IMR-90 (cell line): Measurements from ENCODE around the gene LIX1. TPM values are rescaled to one million over a fixed set of nuclear protein-coding genes. Genes with fewer than 3 reads are reported as not detected.

Experiments used
- ATAC-seq: fragments of 200-7000 bp; cut with Tn5 transposase; 2 replicates; pipeline ENCODE4 v1.9.1; 2020; ENCODE audit warnings: low read depth, mild to moderate bottlenecking, moderate library complexity
- BruUV-seq: library from RNA; stranded (reverse); fragments of 400-500 nt; replicated peaks from 2 replicates; lab custom pipeline; 2021; lab: Mats Ljungman, UMichigan
- CTCF ChIA-PET: fragments of 300-600 bp; formaldehyde crosslinking; extraction: SDS; loops from one replicate; lab custom pipeline; 2021; ENCODE audit warnings: antibody characterized with exemption; lab: Yijun Ruan, JAX
- POLR2A ChIA-PET: fragments of 300-600 bp; sonication (Branson Sonifier 250); formaldehyde crosslinking; loops from one replicate; lab custom pipeline; 2022; ENCODE audit warnings: antibody characterized with exemption; ENCODE audit not compliant: unreplicated experiment; lab: Charles Lee
- DNase-seq: peaks from one replicate; pipeline ENCODE4 v3.0.0; 2013
- H2AFZ ChIP-seq: replicated peaks from 2 replicates; pipeline ENCODE3; 2013; ENCODE audit warnings: low read length, mild to moderate bottlenecking; ENCODE audit not compliant: poor library complexity
- H2AK5ac ChIP-seq: 2 replicates; pipeline ENCODE4 v1.6.1; 2013; ENCODE audit warnings: low read depth, low read length, inconsistent platforms
- H2AK9ac ChIP-seq: replicated peaks from 2 replicates; pipeline ENCODE3; 2013; ENCODE audit warnings: mild to moderate bottlenecking, low read depth, low read length, moderate library complexity; ENCODE audit not compliant: poor library complexity
- H2BK120ac ChIP-seq: 2 replicates; pipeline ENCODE4 v1.6.1; 2013; ENCODE audit warnings: low read depth, low read length, inconsistent platforms
- H2BK15ac ChIP-seq: 3 replicates; pipeline ENCODE4 v1.6.1; 2013; ENCODE audit warnings: low read depth, low read length, inconsistent platforms
- H2BK20ac ChIP-seq: 2 replicates; pipeline ENCODE4 v1.6.1; 2013; ENCODE audit warnings: low read depth, mild to moderate bottlenecking, inconsistent platforms, low read length, moderate library complexity
- H2BK5ac ChIP-seq: 2 replicates; pipeline ENCODE4 v1.6.1; 2013; ENCODE audit warnings: mild to moderate bottlenecking, low read depth, low read length, inconsistent platforms; ENCODE audit not compliant: poor library complexity, severe bottlenecking
- H3K14ac ChIP-seq: replicated peaks from 2 replicates; pipeline ENCODE4 v1.6.1; 2013; ENCODE audit warnings: low read depth, low read length, inconsistent platforms
- H3K18ac ChIP-seq: 2 replicates; pipeline ENCODE4 v1.6.1; 2013; ENCODE audit warnings: low read depth, low read length, control low read depth
- H3K23ac ChIP-seq: 2 replicates; pipeline ENCODE4 v1.6.1; 2013; ENCODE audit warnings: low read depth, low read length, inconsistent platforms
- H3K27ac ChIP-seq: 2 replicates; pipeline ENCODE4 v1.5.1; 2013; ENCODE audit warnings: mild to moderate bottlenecking, control low read depth, low read length; ENCODE audit not compliant: insufficient read depth
- H3K27me3 ChIP-seq: 2 replicates; pipeline ENCODE4 v1.6.1; 2013; ENCODE audit warnings: low read length; ENCODE audit not compliant: control insufficient read depth, insufficient read depth
- H3K36me3 ChIP-seq: 2 replicates; pipeline ENCODE4 v1.6.1; 2013; ENCODE audit warnings: low read length, mixed read lengths; ENCODE audit not compliant: control insufficient read depth, insufficient read depth
- H3K4ac ChIP-seq: 2 replicates; pipeline ENCODE4 v1.6.1; 2013; ENCODE audit warnings: low read depth, low read length, inconsistent platforms
- H3K4me1 ChIP-seq: 2 replicates; pipeline ENCODE4 v1.6.1; 2013; ENCODE audit warnings: low read length, mixed read lengths; ENCODE audit not compliant: control insufficient read depth, insufficient read depth
- H3K4me2 ChIP-seq: 2 replicates; pipeline ENCODE4 v1.6.1; 2013; ENCODE audit warnings: low read depth, mild to moderate bottlenecking, control low read depth, low read length, moderate library complexity
- H3K4me3 ChIP-seq: 2 replicates; pipeline ENCODE4 v1.5.1; 2013; ENCODE audit warnings: low read depth, mild to moderate bottlenecking, control low read depth, low read length, moderate library complexity; ENCODE audit not compliant: insufficient read depth
- H3K56ac ChIP-seq: 2 replicates; pipeline ENCODE4 v1.6.1; 2013; ENCODE audit warnings: low read length, inconsistent platforms; ENCODE audit not compliant: insufficient read depth; ENCODE audit errors: extremely low read depth
- H3K79me1 ChIP-seq, 2 experiments: 2 replicates each; pipeline ENCODE4 v1.6.1; 2013; ENCODE audit warnings: low read length in 2 of 2, inconsistent platforms in 1 of 2, low read depth in 1 of 2
- H3K9ac ChIP-seq: 2 replicates; pipeline ENCODE4 v1.6.1; 2013; ENCODE audit warnings: low read depth, low read length, control low read depth
- H3K9me1 ChIP-seq: 2 replicates; pipeline ENCODE4 v1.6.1; 2013; ENCODE audit warnings: low read length, inconsistent platforms; ENCODE audit not compliant: insufficient read depth
- H3K9me3 ChIP-seq: 2 replicates; pipeline ENCODE4 v1.6.1; 2013; ENCODE audit warnings: low read length; ENCODE audit not compliant: control insufficient read depth, insufficient read depth
- H4K20me1 ChIP-seq: 2 replicates; pipeline ENCODE4 v1.6.1; 2013; ENCODE audit warnings: low read length, inconsistent platforms; ENCODE audit not compliant: insufficient read depth
- H4K5ac ChIP-seq: 2 replicates; pipeline ENCODE4 v1.6.1; 2013; ENCODE audit warnings: mild to moderate bottlenecking, low read depth, low read length, control low read depth
- H4K8ac ChIP-seq, 2 experiments: 2 replicates each; pipeline ENCODE4 v1.6.1; 2013; ENCODE audit warnings: low read depth in 2 of 2, low read length in 2 of 2, control low read depth in 1 of 2, inconsistent platforms in 1 of 2
- H4K91ac ChIP-seq: 2 replicates; pipeline ENCODE4 v1.6.1; 2013; ENCODE audit warnings: low read depth, low read length, inconsistent platforms; ENCODE audit not compliant: insufficient read depth
- BHLHE40 ChIP-seq: fragments of 150-350 bp; IDR thresholded peaks from 2 replicates; pipeline ENCODE4 v1.6.1; 2016; ENCODE audit warnings: mild to moderate bottlenecking, low read depth, low read length
- CEBPB ChIP-seq: IDR thresholded peaks from 2 replicates; pipeline ENCODE4 v1.6.1; 2012; ENCODE audit warnings: low read depth, low read length, improper control_type of control experiment
- CHD1 ChIP-seq: IDR thresholded peaks from 2 replicates; pipeline ENCODE4 v1.6.1; 2012; ENCODE audit warnings: low read depth, low read length, improper control_type of control experiment
- CTCF ChIP-seq: conservative IDR thresholded peaks from 2 replicates; pipeline ENCODE4 v1.5.1; 2012; ENCODE audit warnings: mild to moderate bottlenecking, low read depth, low read length, improper control_type of control experiment
- ELK1 ChIP-seq: fragments of 150-350 bp; IDR thresholded peaks from 2 replicates; pipeline ENCODE4 v1.6.1; 2016; ENCODE audit warnings: low read depth, mild to moderate bottlenecking, low read length, moderate library complexity, borderline replicate concordance
- FOS ChIP-seq: fragments of 150-350 bp; IDR thresholded peaks from 2 replicates; pipeline ENCODE4 v1.6.1; 2016; ENCODE audit warnings: low read depth, low read length
- MAFK ChIP-seq: IDR thresholded peaks from 2 replicates; pipeline ENCODE4 v1.6.1; 2012; ENCODE audit warnings: low read depth, low read length, improper control_type of control experiment
- MAZ ChIP-seq: IDR thresholded peaks from 2 replicates; pipeline ENCODE4 v1.6.1; 2012; ENCODE audit warnings: low read depth, mild to moderate bottlenecking, low read length, improper control_type of control experiment, moderate library complexity, borderline replicate concordance
- MXI1 ChIP-seq: IDR thresholded peaks from 2 replicates; pipeline ENCODE4 v1.6.1; 2012; ENCODE audit warnings: low read depth, mild to moderate bottlenecking, low read length, moderate library complexity, borderline replicate concordance
- NFE2L2 ChIP-seq: fragments of 150-350 bp; IDR thresholded peaks from 2 replicates; pipeline ENCODE4 v1.6.1; 2016; ENCODE audit warnings: low read depth, mild to moderate bottlenecking, low read length
- POLR2A ChIP-seq: IDR thresholded peaks from 2 replicates; pipeline ENCODE4 v1.6.1; 2012; ENCODE audit warnings: mild to moderate bottlenecking, low read depth, low read length
- RAD21 ChIP-seq: IDR thresholded peaks from 2 replicates; pipeline ENCODE4 v1.6.1; 2012; ENCODE audit warnings: low read length, improper control_type of control experiment
- RCOR1 ChIP-seq: IDR thresholded peaks from 2 replicates; pipeline ENCODE4 v1.6.1; 2012; ENCODE audit warnings: mild to moderate bottlenecking, low read length, improper control_type of control experiment; ENCODE audit not compliant: insufficient replicate concordance
- RFX5 ChIP-seq: IDR thresholded peaks from 2 replicates; pipeline ENCODE4 v1.8.0; 2012; ENCODE audit warnings: low read depth, mild to moderate bottlenecking, low read length, moderate library complexity
- SMC3 ChIP-seq: fragments of 150-350 bp; IDR thresholded peaks from 2 replicates; pipeline ENCODE4 v1.6.1; 2016; ENCODE audit warnings: low read depth, mild to moderate bottlenecking, antibody characterized with exemption, low read length, moderate library complexity
- WGBS, 2 experiments: methylation state at CpG; one replicate each; pipeline versions ENCODE4 v1.1.5 to v1.1.7; 2013; ENCODE audit warnings: missing lambda C conversion rate in 2 of 2; ENCODE audit not compliant: insufficient read length in 1 of 2; ENCODE audit errors: extremely low coverage in 2 of 2; 5-methylcytosine and 5-hydroxymethylcytosine counted together
- dilution Hi-C: fragments of 300-500 bp; cut with HindIII; formaldehyde crosslinking; loops from one replicate; pipeline ENCODE4 v1.14.3; 2018; ENCODE audit warnings: low sequenced_read_pairs; ENCODE audit not compliant: unreplicated experiment
- in situ Hi-C: fragments of 300-500 bp; cut with MboI; formaldehyde crosslinking; loops from 3 replicates; pipeline ENCODE4 v1.14.3; 2019; ENCODE audit warnings: low sequenced_read_pairs, inconsistent platforms, mixed read lengths
- intact Hi-C: fragments of 100-400 bp; cut with micrococcal nuclease; formaldehyde crosslinking; loops from 2 replicates; pipeline ENCODE4 v1.10.0; 2022
- polyA plus RNA-seq, 3 experiments: library from polyadenylated mRNA; depleted of rRNA; stranded (reverse); fragments of >200 nt; gene quantifications; 2 replicates each; pipeline ENCODE4 v1.2.3, GENCODE V29; 2012; ENCODE audit warnings: low replicate concordance in 1 of 3
- total RNA-seq: library from RNA; depleted of rRNA; stranded (reverse); fragments of >200 nt; gene quantifications from 2 replicates; pipeline ENCODE4 v1.2.3, GENCODE V29; 2012
- TF ChIP-seq, protein P1 (sequence below): fragments of 150-350 bp; IDR thresholded peaks from 2 replicates; pipeline ENCODE4 v1.6.1; 2017; ENCODE audit warnings: mild to moderate bottlenecking, antibody characterized with exemption, low read length, low read depth

The LIX1 gene
- total and polyA plus RNA-seq, 2 of the 4 experiments (the other 2 are of a cell fraction) = not detected

GRCh38 chr5:97163790-97164285 lies 21.4 kb upstream of the LIX1 start:
- POLR2A ChIA-PET = no interaction called here

More at GRCh38 chr5:97163790-97164285, 21.4 kb upstream of the LIX1 start:
- Histone ChIP-seq H4K5ac (no peak overlapping the region), H3K27ac (no peak overlapping the region), H3K9me3 (no peaks in the 10 kb centered on the region), H2BK20ac (no peak overlapping the region), H3K4me2 (no peak overlapping the region), H3K4me1 (no peaks in the 10 kb centered on the region), H4K8ac (no peak overlapping the region), H3K23ac (no peak overlapping the region), H3K9ac (no peak overlapping the region), H3K14ac (no peak overlapping the region), H3K9me1 (no peaks in the 10 kb centered on the region), H2BK120ac (no peak overlapping the region), H2AK5ac (no peak overlapping the region), H3K56ac (no peak overlapping the region), H4K20me1 (no peaks in the 10 kb centered on the region), H3K4ac (no peak overlapping the region), H2AK9ac (no peak overlapping the region), H2BK5ac (no peak overlapping the region), H3K18ac (no peak overlapping the region), H2BK15ac (no peak overlapping the region), H3K36me3 (peaks cover 9% of the 10 kb centered on the region), H3K4me3 (no peak overlapping the region), H4K91ac (no peak overlapping the region), H3K27me3 (no peaks in the 10 kb centered on the region), H2AFZ (no peak overlapping the region), H3K79me1 (peaks cover 0 to 3% of the 10 kb centered on the region in 2 experiments; a peak in 1 of 4 replicates)
- intact Hi-C loops (loop anchor here (2.0 to 5.0 kb wide), 2 partner anchors 537 to 1663 kb away; no protein-coding TSS in a partner anchor), in situ Hi-C loops (loop anchor here (5.0 to 25.0 kb wide), 3 partner anchors 292 to 552 kb away; no protein-coding TSS in a partner anchor), dilution Hi-C loops (loop anchor here (25.0 kb wide), 2 partner anchors 277 to 377 kb away; partner anchors contain the start of gene ERAP2)
- no peak for ATAC-seq
- no peak for TF ChIP-seq CTCF
- no peak for TF ChIP-seq MAZ
- no peak for TF ChIP-seq RFX5
- TF ChIP-seq RAD21 = no peak
- TF ChIP-seq FOS = no peak
- no peak for TF ChIP-seq BHLHE40
- no peak for TF ChIP-seq ELK1
- TF ChIP-seq CHD1 = no peak
- TF ChIP-seq, protein P1, sequence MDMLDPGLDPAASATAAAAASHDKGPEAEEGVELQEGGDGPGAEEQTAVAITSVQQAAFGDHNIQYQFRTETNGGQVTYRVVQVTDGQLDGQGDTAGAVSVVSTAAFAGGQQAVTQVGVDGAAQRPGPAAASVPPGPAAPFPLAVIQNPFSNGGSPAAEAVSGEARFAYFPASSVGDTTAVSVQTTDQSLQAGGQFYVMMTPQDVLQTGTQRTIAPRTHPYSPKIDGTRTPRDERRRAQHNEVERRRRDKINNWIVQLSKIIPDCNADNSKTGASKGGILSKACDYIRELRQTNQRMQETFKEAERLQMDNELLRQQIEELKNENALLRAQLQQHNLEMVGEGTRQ = no peak
- TF ChIP-seq MXI1 = no peak
- no peak for TF ChIP-seq MAFK
- no peak for TF ChIP-seq POLR2A
- no peak for TF ChIP-seq NFE2L2
- TF ChIP-seq CEBPB = no peak
- TF ChIP-seq RCOR1 = no peak
- no peak for TF ChIP-seq SMC3
- no TSS peak for BruUV-seq
- CTCF ChIA-PET = interaction anchor here (0.6 to 1.2 kb wide), 5 partner anchors 171 to 877 kb away, joined by 3 to 6 read pairs (median 4); no protein-coding TSS in a partner anchor
- no CpG with 5 or more reads among the region's 5 CpGs for WGBS, 2 experiments
- DNase-seq = no peak
